ENCODE results near the gene GIPC2.
"Not testable (repeated sequence)": the region's sequence is repeated elsewhere in the genome, so short reads cannot be mapped to it uniquely, and the experiment has no call there.

Gene GIPC2, protein sequence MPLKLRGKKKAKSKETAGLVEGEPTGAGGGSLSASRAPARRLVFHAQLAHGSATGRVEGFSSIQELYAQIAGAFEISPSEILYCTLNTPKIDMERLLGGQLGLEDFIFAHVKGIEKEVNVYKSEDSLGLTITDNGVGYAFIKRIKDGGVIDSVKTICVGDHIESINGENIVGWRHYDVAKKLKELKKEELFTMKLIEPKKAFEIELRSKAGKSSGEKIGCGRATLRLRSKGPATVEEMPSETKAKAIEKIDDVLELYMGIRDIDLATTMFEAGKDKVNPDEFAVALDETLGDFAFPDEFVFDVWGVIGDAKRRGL

DNA sequence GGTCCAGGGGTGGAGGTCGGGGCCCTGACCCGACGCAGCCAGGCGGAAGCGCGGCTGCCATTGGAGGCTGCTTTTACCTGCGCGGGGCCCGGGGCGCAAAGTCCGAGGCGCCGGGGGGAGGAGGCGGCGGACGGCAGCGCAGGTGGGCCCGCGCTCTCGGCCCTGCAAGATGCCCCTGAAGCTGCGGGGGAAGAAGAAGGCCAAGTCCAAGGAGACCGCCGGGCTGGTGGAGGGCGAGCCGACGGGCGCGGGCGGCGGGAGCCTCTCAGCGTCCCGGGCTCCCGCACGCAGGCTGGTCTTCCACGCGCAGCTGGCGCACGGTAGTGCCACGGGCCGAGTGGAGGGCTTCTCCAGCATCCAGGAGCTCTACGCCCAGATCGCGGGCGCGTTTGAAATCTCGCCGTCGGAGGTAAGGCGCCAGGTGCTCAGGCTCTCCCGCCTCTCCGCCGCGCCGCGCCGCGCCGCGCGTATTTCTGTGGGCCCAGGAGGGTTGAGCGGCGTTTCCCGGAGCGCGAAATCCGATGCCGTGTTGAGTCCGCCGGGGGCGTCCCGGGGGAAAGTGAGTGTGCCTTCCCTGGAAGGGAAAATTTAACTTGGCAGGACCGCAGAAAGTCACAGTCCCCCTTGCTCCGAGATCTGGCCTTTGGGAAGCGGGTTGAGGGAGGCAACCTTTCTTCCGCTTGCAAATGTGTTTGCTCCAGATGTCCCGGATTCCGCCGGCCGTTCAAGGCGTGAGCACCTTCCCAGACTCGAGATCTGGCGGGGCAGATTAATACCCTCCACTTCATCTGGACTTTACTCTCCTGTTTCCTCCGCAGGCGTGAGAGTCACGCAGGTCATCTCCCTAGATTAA lies at the start of gene GIPC2:
Gene GIPC2, plus strand, starts transcription at position 41 of the 853 bp plus-strand sequence. Its CDS starts 129 bp downstream, at position 170.
- no peak for DNase-seq

DNA sequence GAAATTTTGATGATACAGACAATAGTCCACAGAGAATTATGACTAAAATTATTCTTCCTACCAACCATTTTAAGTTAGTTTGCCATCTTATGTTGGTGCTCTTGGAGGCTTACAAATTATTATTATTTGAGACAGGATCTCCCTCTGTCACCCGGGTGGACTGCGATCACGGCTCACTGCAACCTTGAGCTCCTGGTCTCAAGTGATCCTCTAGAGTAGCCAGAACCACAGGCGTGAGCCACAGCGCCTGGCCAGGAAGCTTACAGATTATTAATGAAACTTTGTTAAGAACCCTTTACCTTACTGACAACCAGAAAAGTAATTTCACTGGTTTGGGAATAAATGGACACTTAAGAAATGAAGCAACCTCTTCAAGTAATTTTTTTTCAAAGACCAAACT lies 49.0 kb upstream of the GIPC2 start:
- no peak for DNase-seq

DNA sequence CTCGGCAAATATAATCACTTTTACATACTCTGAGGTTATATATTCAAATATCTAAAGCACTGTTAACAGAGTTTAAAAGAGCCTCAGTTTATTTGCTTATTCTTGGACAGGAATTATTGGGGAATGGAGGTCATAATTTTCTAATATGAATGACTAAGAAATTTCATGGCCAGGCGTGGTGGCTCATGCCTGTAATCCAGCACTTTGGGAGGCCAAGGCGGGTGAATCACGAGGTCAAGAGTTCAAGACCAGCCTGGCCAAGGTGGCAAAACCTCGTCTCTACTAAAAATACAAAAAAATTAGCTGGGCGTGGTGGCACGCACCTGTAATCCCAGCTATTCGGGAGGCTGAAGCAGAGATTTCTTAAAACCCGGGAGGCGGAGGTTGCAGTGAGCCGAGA lies 45.2 kb upstream of the GIPC2 start:
- DNase-seq: not testable (repeated sequence)

DNA sequence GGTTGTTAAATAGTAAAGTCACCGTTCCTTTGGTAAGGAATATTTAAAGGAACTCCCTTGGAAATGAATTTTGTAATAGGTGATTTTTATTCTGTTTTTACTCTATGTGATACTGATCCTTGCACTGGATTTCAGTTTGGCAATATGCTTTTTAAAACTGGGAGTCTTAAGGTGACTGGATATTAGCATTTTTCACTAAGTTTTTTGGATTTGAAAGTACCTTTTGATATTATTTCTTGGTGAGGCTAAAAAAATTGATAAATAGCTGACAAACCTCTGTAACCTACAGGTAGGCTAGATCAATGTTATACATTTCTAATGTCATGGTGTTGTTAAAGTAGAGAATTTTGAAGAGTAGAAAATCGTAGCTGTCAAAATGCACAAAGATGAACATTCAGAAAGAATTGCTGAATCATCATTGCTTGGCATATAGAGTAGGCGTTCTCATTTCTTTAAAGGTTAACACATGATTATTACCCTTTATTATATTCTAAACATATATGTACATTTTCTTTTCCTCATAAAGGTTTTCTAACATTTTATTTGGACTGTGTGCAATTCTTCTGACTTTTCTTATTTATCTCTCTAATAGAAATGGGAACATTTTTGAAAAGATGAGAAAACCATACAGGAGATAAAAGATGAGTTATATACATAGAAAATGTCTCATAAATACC lies 42.6 kb upstream of the GIPC2 start:
- DNase-seq: no peak

DNA sequence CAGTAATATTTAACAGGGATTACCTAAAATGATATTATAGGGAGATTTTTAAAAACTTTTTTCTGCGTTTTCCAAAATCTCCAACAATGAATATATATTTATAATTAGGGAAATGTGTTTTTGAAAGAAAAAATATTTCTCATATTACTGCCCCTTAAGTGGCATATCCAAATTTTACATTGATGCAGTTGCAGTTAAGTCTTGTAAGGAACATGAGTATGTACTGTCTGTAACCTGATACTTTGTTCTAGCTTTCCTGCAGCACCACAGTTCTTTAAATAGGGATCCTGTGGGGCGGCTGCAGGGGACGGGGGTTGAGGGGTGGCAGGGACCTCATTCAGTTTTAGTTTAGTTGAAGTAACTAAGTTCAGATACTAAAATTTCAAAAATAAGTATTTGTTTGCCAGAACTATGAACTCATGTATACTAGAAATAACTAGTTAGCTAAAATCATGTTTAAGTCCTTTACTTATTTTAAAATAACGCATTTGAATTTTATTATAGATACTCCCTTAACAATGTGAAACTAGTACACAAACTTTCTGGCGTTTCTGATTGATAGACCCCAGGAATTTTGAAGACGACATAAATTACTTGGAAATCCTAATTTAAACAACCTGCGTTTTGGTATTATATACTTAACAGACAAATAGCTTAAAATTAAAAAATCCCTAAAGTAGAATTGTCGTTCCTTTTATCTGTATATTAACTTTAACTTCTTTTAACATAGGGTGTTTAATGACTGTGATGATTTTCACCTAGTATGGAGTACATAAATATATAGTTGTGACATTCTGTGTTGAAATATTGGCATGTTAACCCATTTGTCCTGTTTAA lies 41.7 kb upstream of the GIPC2 start:
- DNase-seq: peak in 1 of 2 experiments; percentile 8

DNA sequence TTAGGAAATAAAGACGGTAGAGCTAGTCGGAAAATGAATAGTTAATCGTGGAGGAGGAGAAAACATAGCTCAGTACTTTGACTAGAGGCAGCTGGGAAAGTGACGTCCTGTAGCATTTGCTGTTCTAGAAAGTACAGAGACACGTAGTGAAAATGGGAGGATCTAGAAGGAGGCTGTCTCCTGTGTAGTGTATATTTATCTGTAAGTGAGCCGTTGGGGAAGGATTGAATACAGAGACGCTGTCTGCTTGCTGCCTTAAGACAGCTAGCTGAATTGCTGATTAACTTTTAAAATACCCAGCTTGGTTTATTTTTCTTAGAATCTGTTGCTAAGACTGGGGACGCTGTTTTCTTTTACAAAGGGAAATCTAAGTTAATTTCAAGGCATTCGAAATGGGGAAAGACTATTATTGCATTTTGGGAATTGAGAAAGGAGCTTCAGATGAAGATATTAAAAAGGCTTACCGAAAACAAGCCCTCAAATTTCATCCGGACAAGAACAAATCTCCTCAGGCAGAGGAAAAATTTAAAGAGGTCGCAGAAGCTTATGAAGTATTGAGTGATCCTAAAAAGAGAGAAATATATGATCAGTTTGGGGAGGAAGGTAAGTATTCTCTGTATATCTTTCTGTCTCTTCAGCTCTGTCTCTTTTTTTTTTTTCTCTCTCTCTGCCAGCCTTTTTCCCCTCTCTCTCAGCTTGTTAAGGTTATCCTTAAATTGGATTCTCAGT lies 40.9 kb upstream of the GIPC2 start, which contains the start of gene DNAJB4:
Gene DNAJB4, plus strand, starts transcription at position 221 of the 729 bp plus-strand sequence. Its CDS starts 172 bp downstream, at position 393.
- peak in 1 of 2 experiments; percentile 14 for DNase-seq

DNA sequence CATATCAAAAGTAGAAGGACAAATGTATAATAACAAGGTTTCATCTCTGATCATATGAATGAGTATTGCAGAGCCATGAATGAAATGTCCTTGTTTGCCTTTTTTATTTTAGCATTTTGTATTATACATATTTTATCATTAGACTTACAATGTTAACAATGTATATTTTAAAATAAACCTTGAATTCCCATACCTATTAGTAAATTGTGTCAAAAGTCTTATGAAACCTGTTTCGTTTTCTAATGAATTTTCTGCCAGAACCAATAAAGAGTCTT lies 40.4 kb upstream of the GIPC2 start:
- no peak for DNase-seq

DNA sequence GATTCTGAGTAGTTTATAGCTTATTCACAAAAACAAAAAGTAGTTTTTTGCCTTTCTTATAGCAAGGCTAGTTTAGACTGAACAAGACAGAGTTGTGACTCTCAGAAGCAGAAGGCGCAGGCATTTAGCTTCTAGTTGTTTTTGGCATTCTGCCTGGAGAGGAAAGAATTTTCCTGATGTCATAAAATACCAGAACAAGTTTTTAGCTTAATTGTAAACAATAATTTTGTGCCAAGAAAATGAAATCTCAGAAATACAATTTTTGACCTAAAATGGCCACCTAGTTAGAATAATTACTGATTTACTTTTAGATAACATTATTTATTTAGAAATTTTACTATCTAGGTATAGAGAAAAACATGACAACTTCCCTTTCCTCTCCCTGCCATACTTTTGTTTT lies 40.0 kb upstream of the GIPC2 start:
- no peak for DNase-seq

DNA sequence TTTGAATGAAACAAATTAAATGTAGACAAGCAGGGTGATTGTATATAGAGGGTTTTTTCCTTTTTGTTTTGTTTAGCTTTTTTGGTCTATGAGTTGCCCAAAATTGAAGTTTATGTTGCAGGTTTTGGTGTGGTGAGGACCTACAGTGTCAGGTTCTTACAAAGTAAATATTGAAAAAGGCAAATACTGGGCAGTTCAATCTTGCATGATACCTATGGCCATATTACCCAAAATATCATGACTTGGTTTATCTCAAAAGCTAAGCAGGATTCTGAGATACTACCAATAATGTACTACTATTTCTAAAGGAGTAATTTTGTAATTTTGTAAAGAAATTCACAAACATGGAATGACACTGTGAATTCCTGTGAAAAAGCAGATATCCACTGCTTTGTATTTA lies 39.2 kb upstream of the GIPC2 start:
- DNase-seq: no peak

DNA sequence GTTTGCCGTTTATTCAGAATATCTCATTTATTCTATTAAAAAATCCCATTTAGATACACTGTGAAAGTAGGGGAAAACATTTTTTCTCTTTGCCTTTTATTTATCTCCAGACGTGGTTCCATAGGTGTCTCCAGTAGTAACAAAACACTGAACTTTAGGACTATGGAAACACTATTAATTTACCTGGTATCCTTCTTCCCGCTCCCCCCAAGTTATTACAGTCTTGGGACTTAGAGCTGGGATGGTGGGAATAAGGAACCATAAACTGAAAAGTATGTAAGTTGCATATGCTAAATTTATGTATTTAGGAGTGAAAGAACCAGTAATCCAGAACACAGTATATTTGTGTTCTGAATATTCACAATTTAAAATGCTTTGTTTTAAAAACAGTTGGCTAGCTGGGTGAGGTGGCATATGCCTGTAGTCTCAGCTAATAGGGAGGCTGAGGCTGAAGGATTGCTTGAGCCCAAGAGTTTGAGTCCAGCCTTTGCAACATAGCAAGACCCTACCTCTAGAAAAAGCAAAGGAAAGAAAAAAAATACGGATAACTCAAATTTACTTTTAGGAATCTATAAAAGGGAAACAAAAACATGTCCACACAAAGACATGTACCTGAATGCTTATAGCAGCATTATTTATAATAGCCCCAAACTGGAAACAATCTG lies 38.0 kb upstream of the GIPC2 start:
- DNase-seq: no peak

DNA sequence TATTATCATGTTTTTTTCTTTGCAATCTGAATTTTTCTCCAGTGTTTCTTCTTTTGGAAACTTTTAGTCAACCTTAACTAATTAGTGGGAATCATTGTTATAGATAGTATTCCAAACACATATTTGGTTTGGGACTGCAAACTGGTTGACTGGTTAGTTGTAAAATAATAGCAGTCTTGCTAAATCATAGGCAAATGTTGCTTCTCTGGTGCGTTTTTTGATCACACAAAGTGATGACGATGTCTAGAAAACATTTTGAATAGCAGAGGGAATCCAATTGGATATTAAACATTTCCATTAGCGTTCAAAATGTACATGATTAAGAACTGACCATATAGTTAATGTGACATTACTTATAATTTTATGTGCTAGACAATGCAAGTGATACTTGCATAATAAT lies 36.5 kb upstream of the GIPC2 start:
- no peak for DNase-seq

DNA sequence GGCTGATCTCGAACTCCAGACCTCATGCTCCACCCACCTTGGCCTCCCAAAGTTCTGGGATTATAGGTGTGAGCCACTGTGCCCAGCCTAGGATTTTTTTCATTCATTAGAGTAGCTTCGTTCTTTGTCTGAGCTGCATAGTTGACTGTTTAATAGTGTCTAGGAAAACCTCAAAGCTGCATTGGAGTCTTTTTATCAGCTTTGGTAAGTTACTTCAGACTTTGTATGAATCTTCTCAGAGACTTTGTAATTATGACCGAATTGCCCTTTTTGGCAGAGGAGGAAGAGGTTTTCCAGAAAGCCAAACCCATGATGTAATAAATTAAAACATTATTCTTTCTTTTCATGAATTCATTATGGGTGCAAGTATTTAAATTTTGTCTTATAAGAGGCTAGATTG lies 35.9 kb upstream of the GIPC2 start:
- no peak for DNase-seq

DNA sequence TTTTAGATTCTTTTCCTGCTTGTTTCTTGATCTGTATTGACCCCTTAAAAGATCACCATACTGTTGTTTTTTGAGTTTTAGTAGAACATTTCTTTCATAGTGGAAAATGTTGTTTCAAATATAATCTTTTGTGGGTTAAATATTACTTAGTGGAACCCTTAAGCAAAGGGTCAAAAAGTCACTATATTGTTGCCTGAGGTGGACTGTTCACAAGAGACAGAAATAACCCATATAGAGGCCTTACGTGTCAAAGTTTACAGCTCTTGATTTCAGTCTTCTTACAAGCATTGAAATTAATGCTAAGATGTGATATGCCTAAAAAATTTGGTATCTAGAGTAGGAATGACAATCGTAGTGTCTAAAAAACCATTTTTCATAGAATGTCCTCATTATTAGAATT lies 34.7 kb upstream of the GIPC2 start:
- no peak for DNase-seq

DNA sequence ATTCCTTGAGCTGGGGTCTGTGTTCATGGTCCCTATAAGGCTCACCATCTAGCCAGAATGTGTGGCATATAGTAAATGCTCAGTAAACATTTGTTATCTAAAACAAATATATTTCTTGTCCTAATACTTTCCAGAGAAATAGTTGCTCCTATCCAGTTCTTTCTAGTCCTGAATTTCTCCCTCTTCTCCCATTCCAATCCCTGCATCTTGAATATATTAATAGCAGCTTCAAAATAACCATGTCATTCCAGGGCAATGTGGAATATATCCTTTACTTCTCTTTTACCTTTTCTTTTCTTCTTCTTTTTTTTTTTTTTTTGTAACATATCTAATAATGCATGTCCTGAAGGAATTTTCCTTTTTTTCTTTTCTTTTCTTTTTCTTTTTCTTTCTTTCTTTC lies 30.6 kb upstream of the GIPC2 start:
- no peak for DNase-seq

DNA sequence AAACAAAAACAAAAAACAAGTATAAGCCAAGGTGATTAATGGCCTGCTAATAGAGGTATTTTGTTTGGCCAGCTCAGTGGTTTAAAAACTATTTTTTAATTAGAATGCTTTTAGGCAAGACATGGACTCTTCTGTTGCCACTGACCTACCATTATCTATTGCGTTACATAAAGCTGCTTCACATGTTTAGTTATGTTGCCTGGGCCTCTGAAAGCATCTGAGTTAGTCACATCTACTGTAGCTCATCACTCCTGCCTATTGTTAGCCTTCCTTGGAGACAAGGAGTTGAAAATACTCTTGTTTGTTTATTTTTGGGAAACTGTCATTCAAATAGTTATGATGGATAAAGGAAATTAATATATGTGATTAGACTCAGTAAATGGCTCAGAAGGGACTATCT lies 26.7 kb upstream of the GIPC2 start:
- no peak for DNase-seq

DNA sequence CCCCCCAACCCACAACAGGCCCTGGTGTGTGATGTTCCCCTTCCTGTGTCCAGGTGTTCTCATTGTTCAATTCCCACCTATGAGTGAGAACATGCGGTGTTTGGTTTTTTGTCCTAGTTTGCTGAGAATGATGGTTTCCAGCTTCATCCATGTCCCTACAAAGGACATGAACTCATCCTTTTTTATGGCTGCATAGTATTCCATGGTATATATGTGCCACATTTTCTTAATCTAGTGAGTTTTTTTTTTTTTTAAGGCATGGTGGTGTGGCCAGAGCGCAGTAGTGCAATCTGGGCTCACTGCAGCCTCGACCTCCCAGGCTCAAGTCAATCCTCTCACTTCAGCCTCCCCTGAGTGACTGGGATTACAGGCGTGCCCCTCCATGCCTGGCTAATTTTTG lies 24.6 kb upstream of the GIPC2 start:
- DNase-seq: not testable (repeated sequence)

DNA sequence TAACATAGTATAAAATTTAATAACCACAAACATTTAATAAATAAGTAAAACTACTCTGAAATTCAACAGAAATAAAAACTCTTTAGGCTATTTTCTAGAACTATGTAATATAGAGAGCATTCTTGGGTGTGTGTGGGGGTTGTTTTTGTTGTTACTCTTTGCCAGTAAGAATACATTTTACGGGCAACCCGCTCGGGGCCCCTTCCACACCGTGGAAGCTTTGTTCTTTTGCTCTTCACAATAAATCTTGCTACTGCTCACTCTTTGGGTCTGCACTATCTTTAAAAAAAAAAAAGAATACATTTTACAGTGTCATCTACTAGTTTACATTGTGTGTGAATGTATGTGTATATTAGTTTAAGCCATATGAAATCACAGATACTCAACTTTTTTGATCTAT lies 16.0 kb upstream of the GIPC2 start:
- no peak for DNase-seq

DNA sequence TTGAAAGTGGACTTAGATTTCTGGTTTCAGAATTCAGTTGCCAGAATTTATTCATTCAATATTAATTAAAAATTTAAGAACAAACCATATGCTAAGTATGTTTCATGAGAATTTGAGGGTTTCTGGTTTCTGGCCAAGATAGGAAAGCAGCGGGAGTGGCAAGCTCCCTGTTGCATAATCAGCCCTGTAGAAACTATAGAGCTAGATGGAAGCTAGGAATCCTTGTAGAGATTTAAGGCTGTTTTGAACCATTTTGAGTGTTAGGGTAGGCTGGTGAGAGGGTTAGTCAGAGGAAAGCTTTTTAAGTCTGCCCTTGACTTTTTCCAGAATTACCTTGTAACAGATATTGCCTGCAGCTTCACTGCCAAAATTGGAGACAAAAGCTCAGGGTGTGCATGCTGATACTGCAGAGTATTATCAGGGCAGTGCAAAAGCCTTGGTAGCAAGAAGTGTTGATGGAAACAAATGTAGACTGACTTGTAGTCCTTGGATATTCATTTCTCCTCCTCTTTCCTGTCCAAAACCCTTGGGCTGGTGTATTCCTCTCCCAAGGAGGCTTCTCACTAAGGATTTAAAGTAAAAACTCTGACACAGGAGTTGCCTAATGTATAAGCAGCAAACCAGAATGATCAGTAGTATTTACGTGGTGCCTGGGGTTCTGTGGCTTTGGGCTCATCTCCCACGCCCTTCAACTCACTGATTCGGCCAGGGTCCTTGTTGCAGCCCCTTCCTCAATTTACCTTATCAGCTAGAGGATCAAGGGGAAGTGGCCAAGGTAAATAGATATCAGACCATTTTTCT lies 12.6 kb upstream of the GIPC2 start:
- no peak for DNase-seq

DNA sequence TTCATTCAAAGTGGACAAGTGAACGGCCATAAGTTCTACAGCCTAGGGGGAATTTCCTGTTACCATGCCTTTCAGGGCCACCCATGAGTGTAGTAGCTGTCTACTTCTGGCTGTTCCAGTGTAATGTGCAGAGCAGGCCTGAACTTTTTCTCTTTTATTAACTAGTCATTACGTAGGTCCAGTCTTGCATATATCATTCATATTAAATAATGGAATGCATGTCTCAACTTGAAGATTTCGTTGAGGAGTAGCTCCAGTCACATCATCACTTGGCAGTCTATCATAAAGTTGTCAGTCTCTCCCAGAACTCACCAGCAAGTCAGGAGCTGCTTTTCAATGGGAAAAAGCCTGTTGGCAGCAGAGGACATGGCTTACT lies 12.0 kb upstream of the GIPC2 start:
- no peak for DNase-seq

DNA sequence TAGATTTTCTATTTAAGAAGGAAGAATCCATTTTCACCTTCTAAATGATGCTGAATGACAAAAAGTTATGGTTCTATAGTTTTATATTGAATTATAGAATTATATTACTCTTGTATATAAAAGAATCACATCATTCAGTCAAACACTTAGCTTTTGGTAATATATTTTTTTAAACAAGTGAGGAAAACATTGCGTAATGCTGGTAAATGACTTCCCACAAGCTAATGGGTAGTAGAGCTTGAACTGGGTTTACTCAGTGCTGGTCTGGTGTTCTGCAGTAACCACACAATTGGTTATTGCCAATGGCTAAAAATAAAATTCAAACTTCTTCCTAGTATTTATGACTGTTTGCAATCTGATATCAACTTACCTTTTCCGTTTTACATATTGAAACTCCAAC lies 10.6 kb upstream of the GIPC2 start:
- no peak for DNase-seq

DNA sequence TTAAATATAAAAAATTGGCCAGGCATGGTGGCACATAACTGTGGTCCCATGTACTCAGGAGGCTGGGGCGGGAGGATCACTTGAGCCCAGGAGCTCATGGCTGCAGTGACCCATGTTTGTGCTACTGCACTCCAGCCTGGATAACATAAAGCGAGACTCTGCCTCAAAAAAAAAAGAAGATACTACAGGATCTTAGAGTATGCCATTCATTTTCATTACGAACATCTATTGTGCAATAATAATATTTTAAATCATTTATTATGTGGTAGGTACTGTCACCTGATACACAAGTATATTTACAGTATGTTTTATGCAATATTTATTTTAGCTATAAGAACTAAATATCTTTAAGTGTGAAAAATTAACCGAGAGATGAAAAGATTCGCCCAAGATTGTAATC lies 9.3 kb upstream of the GIPC2 start:
- no peak for DNase-seq
